NT2/D1 (cell line): ENCODE results near the gene EGFLAM.

Source experiments
- YY1 ChIP-seq: IDR thresholded peaks from 2 replicates; pipeline ENCODE4 v1.6.1; 2011; ENCODE audit not compliant: insufficient read length, insufficient read depth
- ZNF274 ChIP-seq: IDR thresholded peaks from 2 replicates; pipeline ENCODE4 v1.6.1; 2011; ENCODE audit warnings: mild to moderate bottlenecking, low read depth, low read length

- TF ChIP-seq YY1 (no peak), ZNF274 (no peak)
Measured at GRCh38 chr5:38420691-38421390, 162.5 kb downstream of the EGFLAM start.
